WTC11 (cell line): ENCODE measurements around the gene SRPX. TPM values are rescaled to one million over a fixed set of nuclear protein-coding genes. Genes with fewer than 3 reads are reported as not detected.

Experiments used
- ATAC-seq: fragments of 200-7000 bp; cut with Tn5 transposase; 2 replicates; pipeline ENCODE4 v1.10.0; 2021; ENCODE audit warnings: mild to moderate bottlenecking, moderate library complexity
- CTCF ChIA-PET: fragments of 300-600 bp; sonication (Branson Sonifier 250); formaldehyde crosslinking; loops from one replicate; lab custom pipeline; 2021; ENCODE audit warnings: antibody characterized with exemption; lab: Charles Lee
- POLR2A ChIA-PET: fragments of 350-600 bp; sonication (Branson Sonifier 250); formaldehyde crosslinking; loops from one replicate; lab custom pipeline; 2021; ENCODE audit warnings: antibody characterized with exemption; lab: Charles Lee
- DNase-seq: peaks from one replicate; pipeline ENCODE4 v3.0.0; 2021; ENCODE audit warnings: low spot score
- H3K27ac Mint-ChIP-seq: 2 replicates; pipeline ENCODE4 v1.8.0; 2021; ENCODE audit warnings: mixed read lengths
- H3K27me3 Mint-ChIP-seq: 2 replicates; pipeline ENCODE4 v1.8.0; 2021; ENCODE audit warnings: low read depth, mild to moderate bottlenecking, moderate library complexity, mixed read lengths
- H3K36me3 Mint-ChIP-seq: 2 replicates; pipeline ENCODE4 v1.8.0; 2021; ENCODE audit warnings: mixed read lengths
- H3K4me1 Mint-ChIP-seq: 2 replicates; pipeline ENCODE4 v1.8.0; 2022; ENCODE audit warnings: mixed read lengths
- H3K4me3 Mint-ChIP-seq: 2 replicates; pipeline ENCODE4 v1.8.0; 2021; ENCODE audit warnings: mild to moderate bottlenecking, moderate library complexity, mixed read lengths
- H3K9me3 Mint-ChIP-seq: 2 replicates; pipeline ENCODE4 v1.8.0; 2021; ENCODE audit warnings: mixed read lengths
- AFF4 ChIP-seq: sonication (generic); formaldehyde crosslinking; IDR thresholded peaks from 2 replicates; pipeline ENCODE4 v1.8.1; 2023; ENCODE audit warnings: mild to moderate bottlenecking, missing genetic modification reagents, borderline replicate concordance
- CBFB ChIP-seq: sonication (generic); formaldehyde crosslinking; IDR thresholded peaks from 2 replicates; pipeline ENCODE4 v1.8.1; 2022; ENCODE audit warnings: mild to moderate bottlenecking, low read depth, missing genetic modification reagents
- CREM ChIP-seq: sonication (generic); formaldehyde crosslinking; IDR thresholded peaks from 2 replicates; pipeline ENCODE4 v1.8.1; 2022; ENCODE audit warnings: mild to moderate bottlenecking, missing genetic modification reagents, moderate library complexity
- FOXJ3 ChIP-seq: sonication (generic); formaldehyde crosslinking; IDR thresholded peaks from 2 replicates; pipeline ENCODE4 v1.9.0; 2021; ENCODE audit warnings: missing genetic modification reagents, mild to moderate bottlenecking, borderline replicate concordance
- FOXK1 ChIP-seq: sonication (generic); formaldehyde crosslinking; IDR thresholded peaks from 2 replicates; pipeline ENCODE4 v1.8.0; 2022; ENCODE audit warnings: mild to moderate bottlenecking, moderate library complexity, missing genetic modification reagents
- GRHL2 ChIP-seq: fragments of 250-450 bp; sonication (Bioruptor Pico); IDR thresholded peaks from 2 replicates; pipeline ENCODE4 v1.8.0; 2022; ENCODE audit warnings: mild to moderate bottlenecking, moderate library complexity; ENCODE audit not compliant: insufficient replicate concordance, severe bottlenecking
- GTF2I ChIP-seq: fragments of 250-450 bp; sonication (Bioruptor Pico); conservative IDR thresholded peaks from 2 replicates; pipeline ENCODE4 v1.4.0; 2021; ENCODE audit warnings: mild to moderate bottlenecking
- HMGA2 ChIP-seq: fragments of 250-450 bp; sonication (Bioruptor Pico); IDR thresholded peaks from 2 replicates; pipeline ENCODE4 v1.4.0; 2021; ENCODE audit warnings: mild to moderate bottlenecking, moderate library complexity
- MYBL2 ChIP-seq: sonication (generic); formaldehyde crosslinking; IDR thresholded peaks from 2 replicates; pipeline ENCODE4 v1.8.1; 2023; ENCODE audit warnings: mild to moderate bottlenecking, moderate library complexity, missing genetic modification reagents
- NR1H2 ChIP-seq: sonication (generic); formaldehyde crosslinking; IDR thresholded peaks from 2 replicates; pipeline ENCODE4 v1.9.0; 2021; ENCODE audit warnings: mild to moderate bottlenecking, moderate library complexity, missing genetic modification reagents
- TP53 ChIP-seq: sonication (generic); formaldehyde crosslinking; IDR thresholded peaks from 2 replicates; pipeline ENCODE4 v1.8.1; 2023; ENCODE audit warnings: mild to moderate bottlenecking, missing genetic modification reagents
- ZMAT4 ChIP-seq: fragments of 250-450 bp; sonication (Bioruptor Pico); IDR thresholded peaks from 2 replicates; pipeline ENCODE4 v1.9.0; 2021; ENCODE audit warnings: mild to moderate bottlenecking
- ZNF219 ChIP-seq: sonication (generic); formaldehyde crosslinking; IDR thresholded peaks from 2 replicates; pipeline ENCODE4 v1.8.0; 2023; ENCODE audit warnings: missing genetic modification reagents, mild to moderate bottlenecking, borderline replicate concordance
- ZNF232 ChIP-seq: sonication (generic); formaldehyde crosslinking; IDR thresholded peaks from 2 replicates; pipeline ENCODE4 v1.8.0; 2022; ENCODE audit warnings: mild to moderate bottlenecking, missing genetic modification reagents
- ZNF512 ChIP-seq: sonication (generic); formaldehyde crosslinking; IDR thresholded peaks from 2 replicates; pipeline ENCODE4 v1.8.1; 2022; ENCODE audit warnings: missing genetic modification reagents, borderline replicate concordance
- total RNA-seq: library from RNA; stranded (reverse); gene quantifications from 3 replicates; pipeline ENCODE4 v1.2.3, GENCODE V29; 2021
- TF ChIP-seq, protein P1 (sequence below): fragments of 200-600 bp; IDR thresholded peaks from 2 replicates; pipeline ENCODE4 v1.8.0; 2022; ENCODE audit warnings: antibody characterized with exemption
- TF ChIP-seq, protein P2 (sequence below): sonication (generic); formaldehyde crosslinking; IDR thresholded peaks from 2 replicates; pipeline ENCODE4 v1.8.0; 2023; ENCODE audit warnings: mild to moderate bottlenecking, missing genetic modification reagents
- TF ChIP-seq, protein P3 (sequence below): fragments of 250-450 bp; sonication (Bioruptor Pico); IDR thresholded peaks from 2 replicates; pipeline ENCODE4 v1.9.0; 2021; ENCODE audit warnings: moderate library complexity, mild to moderate bottlenecking, inconsistent platforms, borderline replicate concordance
- TF ChIP-seq, protein P4 (sequence below): fragments of 250-450 bp; sonication (Bioruptor Pico); conservative IDR thresholded peaks from 2 replicates; pipeline ENCODE4 v1.9.0; 2021; ENCODE audit warnings: mild to moderate bottlenecking

The SRPX gene
- total RNA-seq, 1 experiment from 2014 or later = 7.7 TPM

- DNase-seq = no peak
Measured at GRCh38 chrX:38151441-38151840, 69.2 kb downstream of the SRPX start.

DNA sequence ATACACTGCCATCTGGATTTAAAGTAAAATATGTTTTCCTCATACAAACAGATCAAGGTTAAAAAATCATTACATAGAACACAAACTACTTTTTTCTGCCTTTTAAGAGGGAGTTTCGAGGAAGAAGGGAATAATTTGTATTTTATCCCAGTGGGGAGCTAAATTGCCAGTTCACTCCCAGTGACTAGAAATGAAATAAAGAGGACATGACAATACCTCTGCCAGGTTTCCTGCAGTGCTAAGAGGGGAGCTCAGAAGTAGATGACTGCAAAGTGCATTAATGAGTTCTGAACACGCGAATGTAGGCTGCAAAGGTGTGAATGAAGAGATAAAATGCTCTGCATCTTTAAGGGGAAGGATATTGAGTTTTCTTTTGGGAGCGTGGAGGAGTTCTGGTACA is 69.7 kb downstream of the SRPX start:
- Mint-ChIP-seq H3K9me3 (no peaks in the 10 kb centered on the region), H3K4me3 (no peak overlapping the region), H3K27me3 (no peaks in the 10 kb centered on the region), H3K4me1 (peaks cover 7% of the 10 kb centered on the region), H3K27ac (no peak overlapping the region), H3K36me3 (no peaks in the 10 kb centered on the region)
- no peak for ATAC-seq
- DNase-seq = no peak
- CTCF ChIA-PET = no interaction called here
- POLR2A ChIA-PET = no interaction called here
- no peak for TF ChIP-seq CBFB
- no peak for TF ChIP-seq MYBL2 (CRISPR knock-in tag)
- no peak for TF ChIP-seq AFF4 (CRISPR knock-in tag)
- no peak for TF ChIP-seq NR1H2
- TF ChIP-seq, protein P1, sequence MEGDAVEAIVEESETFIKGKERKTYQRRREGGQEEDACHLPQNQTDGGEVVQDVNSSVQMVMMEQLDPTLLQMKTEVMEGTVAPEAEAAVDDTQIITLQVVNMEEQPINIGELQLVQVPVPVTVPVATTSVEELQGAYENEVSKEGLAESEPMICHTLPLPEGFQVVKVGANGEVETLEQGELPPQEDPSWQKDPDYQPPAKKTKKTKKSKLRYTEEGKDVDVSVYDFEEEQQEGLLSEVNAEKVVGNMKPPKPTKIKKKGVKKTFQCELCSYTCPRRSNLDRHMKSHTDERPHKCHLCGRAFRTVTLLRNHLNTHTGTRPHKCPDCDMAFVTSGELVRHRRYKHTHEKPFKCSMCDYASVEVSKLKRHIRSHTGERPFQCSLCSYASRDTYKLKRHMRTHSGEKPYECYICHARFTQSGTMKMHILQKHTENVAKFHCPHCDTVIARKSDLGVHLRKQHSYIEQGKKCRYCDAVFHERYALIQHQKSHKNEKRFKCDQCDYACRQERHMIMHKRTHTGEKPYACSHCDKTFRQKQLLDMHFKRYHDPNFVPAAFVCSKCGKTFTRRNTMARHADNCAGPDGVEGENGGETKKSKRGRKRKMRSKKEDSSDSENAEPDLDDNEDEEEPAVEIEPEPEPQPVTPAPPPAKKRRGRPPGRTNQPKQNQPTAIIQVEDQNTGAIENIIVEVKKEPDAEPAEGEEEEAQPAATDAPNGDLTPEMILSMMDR = no peak
- TF ChIP-seq, protein P2, sequence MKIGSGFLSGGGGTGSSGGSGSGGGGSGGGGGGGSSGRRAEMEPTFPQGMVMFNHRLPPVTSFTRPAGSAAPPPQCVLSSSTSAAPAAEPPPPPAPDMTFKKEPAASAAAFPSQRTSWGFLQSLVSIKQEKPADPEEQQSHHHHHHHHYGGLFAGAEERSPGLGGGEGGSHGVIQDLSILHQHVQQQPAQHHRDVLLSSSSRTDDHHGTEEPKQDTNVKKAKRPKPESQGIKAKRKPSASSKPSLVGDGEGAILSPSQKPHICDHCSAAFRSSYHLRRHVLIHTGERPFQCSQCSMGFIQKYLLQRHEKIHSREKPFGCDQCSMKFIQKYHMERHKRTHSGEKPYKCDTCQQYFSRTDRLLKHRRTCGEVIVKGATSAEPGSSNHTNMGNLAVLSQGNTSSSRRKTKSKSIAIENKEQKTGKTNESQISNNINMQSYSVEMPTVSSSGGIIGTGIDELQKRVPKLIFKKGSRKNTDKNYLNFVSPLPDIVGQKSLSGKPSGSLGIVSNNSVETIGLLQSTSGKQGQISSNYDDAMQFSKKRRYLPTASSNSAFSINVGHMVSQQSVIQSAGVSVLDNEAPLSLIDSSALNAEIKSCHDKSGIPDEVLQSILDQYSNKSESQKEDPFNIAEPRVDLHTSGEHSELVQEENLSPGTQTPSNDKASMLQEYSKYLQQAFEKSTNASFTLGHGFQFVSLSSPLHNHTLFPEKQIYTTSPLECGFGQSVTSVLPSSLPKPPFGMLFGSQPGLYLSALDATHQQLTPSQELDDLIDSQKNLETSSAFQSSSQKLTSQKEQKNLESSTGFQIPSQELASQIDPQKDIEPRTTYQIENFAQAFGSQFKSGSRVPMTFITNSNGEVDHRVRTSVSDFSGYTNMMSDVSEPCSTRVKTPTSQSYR = no peak

More at GRCh38 chrX:38151441-38151840, 69.2 kb downstream of the SRPX start:
- Mint-ChIP-seq H3K27ac (no peak overlapping the region), H3K4me1 (peaks cover 7% of the 10 kb centered on the region), H3K27me3 (no peaks in the 10 kb centered on the region), H3K9me3 (no peaks in the 10 kb centered on the region), H3K4me3 (no peak overlapping the region), H3K36me3 (no peaks in the 10 kb centered on the region)
- POLR2A ChIA-PET = no interaction called here
- no peak for ATAC-seq
- no peak for TF ChIP-seq CREM (CRISPR knock-in tag)
- TF ChIP-seq FOXK1 (CRISPR knock-in tag) = no peak
- no peak for TF ChIP-seq ZMAT4
- TF ChIP-seq, protein P3, sequence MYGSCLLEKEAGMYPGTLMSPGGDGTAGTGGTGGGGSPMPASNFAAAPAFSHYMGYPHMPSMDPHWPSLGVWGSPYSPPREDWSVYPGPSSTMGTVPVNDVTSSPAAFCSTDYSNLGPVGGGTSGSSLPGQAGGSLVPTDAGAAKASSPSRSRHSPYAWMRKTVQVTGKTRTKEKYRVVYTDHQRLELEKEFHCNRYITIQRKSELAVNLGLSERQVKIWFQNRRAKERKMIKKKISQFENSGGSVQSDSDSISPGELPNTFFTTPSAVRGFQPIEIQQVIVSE (CRISPR knock-in tag) = no peak
- no peak for TF ChIP-seq GRHL2 (CRISPR knock-in tag)
- TF ChIP-seq, protein P4, sequence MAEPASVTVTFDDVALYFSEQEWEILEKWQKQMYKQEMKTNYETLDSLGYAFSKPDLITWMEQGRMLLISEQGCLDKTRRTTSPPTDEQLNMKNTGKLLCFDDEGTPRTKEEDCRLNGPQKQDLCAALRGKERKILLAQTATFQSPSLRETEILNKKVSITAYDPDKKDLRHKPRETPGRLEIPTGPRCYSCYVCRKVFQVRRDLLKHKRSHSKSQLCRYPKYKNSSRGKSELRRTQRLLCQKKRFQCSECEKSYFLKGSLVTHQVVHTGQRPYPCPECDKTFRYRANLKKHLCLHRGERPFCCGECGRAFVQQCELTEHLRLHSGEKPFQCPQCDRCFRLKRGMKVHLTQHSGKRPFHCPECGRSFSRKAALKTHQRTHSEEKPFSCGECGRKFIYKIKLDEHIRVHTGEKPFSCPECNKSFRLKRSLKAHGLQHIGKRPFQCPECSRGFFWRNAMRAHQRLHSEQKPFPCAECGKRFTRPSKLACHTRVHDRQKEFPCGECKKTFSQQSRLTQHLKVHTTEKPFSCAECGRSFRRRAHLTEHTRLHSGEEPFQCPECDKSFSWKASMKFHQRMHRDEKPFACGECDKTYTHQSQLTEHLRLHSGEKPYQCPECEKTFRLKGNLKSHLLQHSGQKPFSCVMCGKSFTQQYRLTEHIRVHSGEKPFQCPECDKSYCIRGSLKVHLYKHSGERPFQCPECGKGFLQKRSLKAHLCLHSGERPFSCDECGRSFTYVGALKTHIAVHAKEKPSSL (CRISPR knock-in tag) = no peak
- TF ChIP-seq ZNF219 = no peak
- no peak for TF ChIP-seq ZNF512 (CRISPR knock-in tag)
- TF ChIP-seq, protein P1 = no peak
- no peak for TF ChIP-seq FOXJ3 (CRISPR knock-in tag)
- TF ChIP-seq ZNF232 (CRISPR knock-in tag) = no peak
- TF ChIP-seq GTF2I = no peak
- no peak for TF ChIP-seq TP53 (CRISPR knock-in tag)
- no peak for TF ChIP-seq HMGA2
- CTCF ChIA-PET = no interaction called here
